ENCODE data around the gene CBX1.
A peak's percentile ranks its signal among the peaks of the same experiment; 100 is the strongest.

The CBX1 gene

GRCh38 chr17:48025904-48026501, 75.3 kb downstream of the CBX1 start:
- no peak for DNase-seq (ENCODE audit: low spot score)

DNA sequence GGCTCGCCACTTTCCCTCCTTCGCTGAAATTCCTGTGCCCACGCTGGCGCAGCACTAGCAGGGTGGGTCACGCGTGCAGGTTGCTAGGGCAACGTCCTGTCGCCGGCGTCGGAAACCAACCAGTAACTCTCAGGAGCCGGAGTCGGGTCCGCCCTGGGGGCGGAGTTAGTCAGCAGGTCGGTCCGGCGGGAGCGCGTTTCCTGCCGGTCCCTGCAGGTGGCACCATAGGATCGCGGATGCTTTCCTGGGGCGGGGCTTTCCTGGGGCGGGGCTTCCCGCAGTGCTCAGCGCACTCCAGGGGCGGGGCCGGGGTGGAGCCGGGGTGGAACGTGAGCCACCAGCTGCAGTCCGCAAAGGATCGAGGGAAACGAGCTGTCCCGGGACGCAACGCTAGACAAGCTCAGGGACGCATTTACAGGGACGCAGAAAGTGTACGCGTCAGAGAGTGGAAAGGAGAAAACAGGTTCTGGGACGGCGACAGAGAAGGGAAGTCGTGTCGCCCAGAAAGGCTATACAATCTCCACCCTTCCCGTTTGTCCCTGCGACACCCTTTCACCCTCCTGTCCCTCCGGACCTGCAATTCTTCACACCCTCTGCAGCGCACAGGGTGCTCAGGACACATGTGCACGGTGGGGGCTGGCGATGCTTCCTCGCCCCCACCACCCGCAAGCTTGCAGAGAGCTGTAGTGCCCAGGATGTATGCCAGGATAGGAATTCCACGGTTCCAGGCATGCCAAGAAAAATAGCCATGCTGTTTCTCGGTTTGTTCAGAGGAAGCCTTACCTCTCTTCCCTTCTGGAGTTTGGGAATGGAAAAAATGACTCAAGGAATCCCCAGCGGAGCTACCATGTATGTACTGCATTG, 76.0 kb downstream of the CBX1 start:
- peak; percentile 96 for DNase-seq (ENCODE audit: low spot score)

- no peak for DNase-seq (ENCODE audit: low spot score)
These were observed 76.9 kb downstream of the CBX1 start for GRCh38 chr17:48024149-48025039.

DNA sequence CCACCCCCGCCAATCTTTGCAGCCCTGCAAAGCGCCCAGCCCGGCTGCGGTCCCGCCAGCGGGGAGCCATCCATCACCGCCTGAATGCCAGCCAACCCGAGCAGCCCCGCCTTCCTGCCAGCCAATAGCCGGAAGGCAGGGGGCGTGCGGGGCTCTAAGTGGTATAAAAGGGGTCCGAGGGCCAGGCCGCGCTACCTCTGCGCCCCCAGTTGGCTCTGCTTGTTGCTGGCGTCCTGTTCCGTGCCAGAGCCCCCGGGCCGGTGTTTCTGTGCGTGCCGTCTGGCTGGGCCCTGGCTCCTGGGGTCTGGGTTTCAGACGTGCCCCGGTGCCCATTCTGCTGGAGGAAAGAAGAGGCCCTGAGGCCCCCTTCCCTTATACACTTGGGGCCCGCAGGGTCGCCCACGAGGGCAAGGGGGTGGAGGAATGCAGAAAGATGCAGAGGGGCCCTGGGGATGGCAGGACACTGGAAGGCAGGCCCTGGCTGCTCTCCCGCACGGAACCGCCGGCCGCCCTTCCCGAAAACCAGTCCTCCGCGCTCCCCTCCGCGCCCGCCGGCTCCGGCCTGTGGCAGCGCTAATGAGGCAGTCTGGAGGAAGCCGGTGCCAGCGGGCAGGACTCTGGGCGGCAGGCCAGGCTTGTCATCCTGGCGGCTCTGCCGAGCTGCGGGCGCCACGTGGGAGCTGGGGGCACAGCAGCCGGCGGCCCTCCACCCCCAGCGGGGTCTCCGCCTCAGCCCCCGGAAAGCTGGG, 77.7 kb downstream of the CBX1 start:
- peak; percentile 71 for DNase-seq (ENCODE audit: low spot score)

DNA sequence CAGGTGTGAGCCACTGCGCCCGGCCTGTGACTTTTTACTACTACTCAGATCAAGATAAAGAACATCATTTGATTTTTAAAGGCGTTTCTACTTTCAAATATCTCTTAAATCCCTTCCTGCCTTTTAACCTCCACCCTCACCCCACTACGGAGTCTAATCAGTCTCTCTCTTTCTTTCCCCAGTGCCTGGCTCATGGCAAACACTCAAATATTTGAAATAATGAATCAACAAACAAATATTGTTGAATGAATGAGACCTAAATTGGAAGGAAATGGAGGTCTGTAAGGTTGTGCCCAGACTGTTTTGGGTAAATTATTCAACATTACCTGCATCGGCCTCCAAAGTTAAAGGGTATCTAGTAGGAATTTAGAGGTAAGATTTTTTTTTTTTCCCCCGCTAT, 78.4 kb downstream of the CBX1 start:
- no peak for DNase-seq (ENCODE audit: low spot score)

- no peak for DNase-seq (ENCODE audit: low spot score)
These were observed 79.3 kb downstream of the CBX1 start for GRCh38 chr17:48021934-48022333.

All from AG08395 (cell line).